ENCODE results near the gene TEX261.

DNA sequence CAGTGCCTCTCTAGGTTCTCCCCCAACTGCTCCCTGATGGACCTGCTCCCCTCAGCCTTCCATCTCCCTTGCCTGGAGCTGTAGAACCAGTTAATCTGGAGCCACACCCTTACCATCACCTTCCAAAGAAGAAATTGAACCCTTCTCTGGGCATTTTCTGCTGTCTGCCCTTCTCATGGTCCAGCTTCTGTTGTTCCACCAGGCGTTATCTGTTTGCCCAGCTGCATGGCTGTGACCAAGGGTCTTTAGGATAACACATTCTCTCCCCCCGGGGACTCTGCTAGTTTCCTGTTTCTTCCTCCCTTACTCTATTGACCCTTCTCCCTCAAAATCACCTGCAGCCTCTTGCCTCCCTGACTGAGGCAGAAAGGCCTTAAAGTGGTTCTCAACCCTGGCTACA, 19.4 kb downstream of the TEX261 start:
- TF ChIP-seq CTCF (IDR thresholded peaks at IDR 0.05; ENCODE audit: insufficient read depth, low read length, poor library complexity, severe bottlenecking) (no peak), EZH2phosphoT487 (conservative IDR thresholded peaks at IDR 0.05; ENCODE audit: low read length) (no peak)
